ENCODE data around the gene ITGBL1. TPM values are rescaled to one million over a fixed set of nuclear protein-coding genes. Genes with fewer than 3 reads are reported as not detected.

Gene ITGBL1
- total RNA-seq, 3 donors from 2014 or later: 0.06 to 2.3 (median 1.1) TPM

- no peaks in the 10 kb centered on the region for H3K36me3 ChIP-seq (ENCODE audit: low read depth)
- no peak overlapping the region for H3K4me3 ChIP-seq
- intact Hi-C loops (cut with DNase I, micrococcal nuclease): no loop called here
- TF ChIP-seq CTCF (IDR thresholded peaks at IDR 0.05): no peak
- DNase-seq: no peak
- no peak for ATAC-seq
- H3K4me1 ChIP-seq (ENCODE audit: low read depth): no peaks in the 10 kb centered on the region
- no peaks in the 10 kb centered on the region for H3K9me3 ChIP-seq
Measured at GRCh38 chr13:101700598-101700997, 248.1 kb downstream of the ITGBL1 start.

GRCh38 chr13:101703081-101703480 lies 250.6 kb downstream of the ITGBL1 start:
- Histone ChIP-seq H3K4me3 (no peak overlapping the region), H3K4me1 (ENCODE audit: low read depth) (no peaks in the 10 kb centered on the region), H3K36me3 (ENCODE audit: low read depth) (no peaks in the 10 kb centered on the region), H3K9me3 (no peaks in the 10 kb centered on the region)
- no peak for TF ChIP-seq CTCF (IDR thresholded peaks at IDR 0.05)
- intact Hi-C loops (cut with DNase I, micrococcal nuclease): no loop called here
- DNase-seq (no peak), ATAC-seq (no peak)

- H3K4me3 ChIP-seq: no peak overlapping the region
- no peak for TF ChIP-seq CTCF (IDR thresholded peaks at IDR 0.05)
- H3K9me3 ChIP-seq: no peaks in the 10 kb centered on the region
- intact Hi-C loops (cut with DNase I, micrococcal nuclease): no loop called here
- H3K4me1 ChIP-seq (ENCODE audit: low read depth): no peaks in the 10 kb centered on the region
- no peak for DNase-seq
- no peak for ATAC-seq
- H3K36me3 ChIP-seq (ENCODE audit: low read depth): no peaks in the 10 kb centered on the region
Measured at GRCh38 chr13:101703838-101704237, 251.4 kb downstream of the ITGBL1 start.

- ATAC-seq: no peak
Measured at GRCh38 chr13:101706651-101707050, 254.2 kb downstream of the ITGBL1 start.

GRCh38 chr13:101707659-101708058 lies 255.2 kb downstream of the ITGBL1 start:
- Histone ChIP-seq H3K9me3 (no peaks in the 10 kb centered on the region), H3K4me1 (ENCODE audit: low read depth) (no peaks in the 10 kb centered on the region), H3K36me3 (ENCODE audit: low read depth) (no peaks in the 10 kb centered on the region), H3K4me3 (no peak overlapping the region)
- DNase-seq (no peak), ATAC-seq (no peak)
- TF ChIP-seq CTCF (IDR thresholded peaks at IDR 0.05): no peak
- intact Hi-C loops (cut with DNase I, micrococcal nuclease): no loop called here

More at GRCh38 chr13:101706651-101707050, 254.2 kb downstream of the ITGBL1 start:
- no peak for TF ChIP-seq CTCF (IDR thresholded peaks at IDR 0.05)
- intact Hi-C loops (cut with DNase I, micrococcal nuclease): no loop called here
- Histone ChIP-seq H3K36me3 (ENCODE audit: low read depth) (no peaks in the 10 kb centered on the region), H3K9me3 (no peaks in the 10 kb centered on the region), H3K4me3 (no peak overlapping the region), H3K4me1 (ENCODE audit: low read depth) (no peaks in the 10 kb centered on the region)
- no peak for DNase-seq

GRCh38 chr13:101708115-101708514 lies 255.6 kb downstream of the ITGBL1 start:
- no peaks in the 10 kb centered on the region for H3K9me3 ChIP-seq

More at GRCh38 chr13:101708115-101708514, 255.6 kb downstream of the ITGBL1 start:
- TF ChIP-seq CTCF (IDR thresholded peaks at IDR 0.05): no peak
- Histone ChIP-seq H3K36me3 (ENCODE audit: low read depth) (no peaks in the 10 kb centered on the region), H3K4me1 (ENCODE audit: low read depth) (no peaks in the 10 kb centered on the region), H3K4me3 (no peak overlapping the region)
- intact Hi-C loops (cut with DNase I, micrococcal nuclease): no loop called here
- ATAC-seq (no peak), DNase-seq (no peak)
